GM23338 (cell line): ENCODE data around the gene SIMC1.

Experiments used
- CREB1 ChIP-seq: fragments of 250-450 bp; sonication (Bioruptor Pico); IDR thresholded peaks from 2 replicates; pipeline ENCODE4 v1.5.0; 2020; ENCODE audit warnings: low read depth, mild to moderate bottlenecking, moderate library complexity
- EZH2 ChIP-seq: fragments of 200-600 bp; sonication (generic); IDR thresholded peaks from one replicate; pipeline ENCODE4 v1.8.0; 2017; ENCODE audit warnings: antibody characterized with exemption, mild to moderate bottlenecking, low read depth; ENCODE audit not compliant: unreplicated experiment
- EZH2phosphoT487 ChIP-seq: fragments of 200-600 bp; sonication (generic); IDR thresholded peaks from one replicate; pipeline ENCODE4 v1.8.1; 2018; ENCODE audit warnings: antibody characterized with exemption; ENCODE audit not compliant: unreplicated experiment
- JUNB ChIP-seq: IDR thresholded peaks from one replicate; pipeline ENCODE4 v1.6.1; 2016; ENCODE audit warnings: antibody characterized with exemption; ENCODE audit not compliant: unreplicated experiment
- ZNF331 ChIP-seq: fragments of 250-450 bp; sonication (Bioruptor Pico); IDR thresholded peaks from 2 replicates; pipeline ENCODE4 v1.5.0; 2020; ENCODE audit warnings: low read depth, mild to moderate bottlenecking, moderate library complexity
- TF ChIP-seq, protein P1 (sequence below), 2 experiments: fragments of 200-600 bp in 1 of 2; sonication (generic) in 1 of 2; conservative IDR thresholded peaks; 2 replicates each; pipeline versions ENCODE4 v1.5.1 to v1.6.1; 2016 to 2017; ENCODE audit warnings: antibody characterized with exemption in 2 of 2, low read depth in 2 of 2, mild to moderate bottlenecking in 2 of 2, moderate library complexity in 1 of 2
- TF ChIP-seq, protein P2 (sequence below): IDR thresholded peaks from one replicate; pipeline ENCODE4 v1.6.1; 2018; ENCODE audit warnings: antibody characterized with exemption; ENCODE audit not compliant: unreplicated experiment
- TF ChIP-seq, protein P3 (sequence below): IDR thresholded peaks from 2 replicates; pipeline ENCODE4 v1.6.1; 2016; ENCODE audit warnings: antibody characterized with exemption

DNA sequence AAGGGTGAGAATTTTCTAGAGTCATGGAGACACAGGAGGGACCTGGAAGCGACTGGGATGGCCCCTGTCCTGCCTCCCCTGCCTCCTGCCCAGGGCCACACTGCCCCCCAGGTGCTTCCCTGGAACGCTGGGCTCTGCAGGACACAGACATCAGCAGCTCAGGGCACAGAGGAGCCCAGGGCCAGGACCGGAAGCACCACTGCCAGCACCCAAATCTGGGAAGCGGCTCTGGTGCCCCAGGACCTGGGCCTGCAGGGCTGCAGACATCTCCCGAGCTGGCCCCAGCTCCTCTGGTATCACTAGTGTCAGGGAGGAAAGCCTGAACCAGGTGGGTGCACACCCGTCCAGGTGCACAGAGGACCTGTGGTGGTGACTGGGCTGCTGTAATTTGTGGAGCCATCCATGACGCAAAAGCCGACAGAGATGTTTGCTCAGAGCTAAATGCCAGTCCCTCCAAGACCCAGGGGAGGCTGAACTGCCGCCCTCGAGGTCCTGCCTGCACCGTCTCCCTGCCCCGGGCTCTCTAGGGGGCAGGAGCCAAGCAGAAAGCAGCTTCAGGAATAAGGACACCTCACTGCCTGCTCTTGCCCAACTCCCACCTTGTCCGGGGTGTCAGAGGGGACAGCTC is 46.0 kb upstream of the SIMC1 start:
- no peak for TF ChIP-seq ZNF331 (CRISPR knock-in tag)
- TF ChIP-seq, protein P1, sequence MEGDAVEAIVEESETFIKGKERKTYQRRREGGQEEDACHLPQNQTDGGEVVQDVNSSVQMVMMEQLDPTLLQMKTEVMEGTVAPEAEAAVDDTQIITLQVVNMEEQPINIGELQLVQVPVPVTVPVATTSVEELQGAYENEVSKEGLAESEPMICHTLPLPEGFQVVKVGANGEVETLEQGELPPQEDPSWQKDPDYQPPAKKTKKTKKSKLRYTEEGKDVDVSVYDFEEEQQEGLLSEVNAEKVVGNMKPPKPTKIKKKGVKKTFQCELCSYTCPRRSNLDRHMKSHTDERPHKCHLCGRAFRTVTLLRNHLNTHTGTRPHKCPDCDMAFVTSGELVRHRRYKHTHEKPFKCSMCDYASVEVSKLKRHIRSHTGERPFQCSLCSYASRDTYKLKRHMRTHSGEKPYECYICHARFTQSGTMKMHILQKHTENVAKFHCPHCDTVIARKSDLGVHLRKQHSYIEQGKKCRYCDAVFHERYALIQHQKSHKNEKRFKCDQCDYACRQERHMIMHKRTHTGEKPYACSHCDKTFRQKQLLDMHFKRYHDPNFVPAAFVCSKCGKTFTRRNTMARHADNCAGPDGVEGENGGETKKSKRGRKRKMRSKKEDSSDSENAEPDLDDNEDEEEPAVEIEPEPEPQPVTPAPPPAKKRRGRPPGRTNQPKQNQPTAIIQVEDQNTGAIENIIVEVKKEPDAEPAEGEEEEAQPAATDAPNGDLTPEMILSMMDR (conservative IDR thresholded peaks at IDR 0.05; ENCODE audit: low read depth in 2 of 2) = no peak
- TF ChIP-seq, protein P2, sequence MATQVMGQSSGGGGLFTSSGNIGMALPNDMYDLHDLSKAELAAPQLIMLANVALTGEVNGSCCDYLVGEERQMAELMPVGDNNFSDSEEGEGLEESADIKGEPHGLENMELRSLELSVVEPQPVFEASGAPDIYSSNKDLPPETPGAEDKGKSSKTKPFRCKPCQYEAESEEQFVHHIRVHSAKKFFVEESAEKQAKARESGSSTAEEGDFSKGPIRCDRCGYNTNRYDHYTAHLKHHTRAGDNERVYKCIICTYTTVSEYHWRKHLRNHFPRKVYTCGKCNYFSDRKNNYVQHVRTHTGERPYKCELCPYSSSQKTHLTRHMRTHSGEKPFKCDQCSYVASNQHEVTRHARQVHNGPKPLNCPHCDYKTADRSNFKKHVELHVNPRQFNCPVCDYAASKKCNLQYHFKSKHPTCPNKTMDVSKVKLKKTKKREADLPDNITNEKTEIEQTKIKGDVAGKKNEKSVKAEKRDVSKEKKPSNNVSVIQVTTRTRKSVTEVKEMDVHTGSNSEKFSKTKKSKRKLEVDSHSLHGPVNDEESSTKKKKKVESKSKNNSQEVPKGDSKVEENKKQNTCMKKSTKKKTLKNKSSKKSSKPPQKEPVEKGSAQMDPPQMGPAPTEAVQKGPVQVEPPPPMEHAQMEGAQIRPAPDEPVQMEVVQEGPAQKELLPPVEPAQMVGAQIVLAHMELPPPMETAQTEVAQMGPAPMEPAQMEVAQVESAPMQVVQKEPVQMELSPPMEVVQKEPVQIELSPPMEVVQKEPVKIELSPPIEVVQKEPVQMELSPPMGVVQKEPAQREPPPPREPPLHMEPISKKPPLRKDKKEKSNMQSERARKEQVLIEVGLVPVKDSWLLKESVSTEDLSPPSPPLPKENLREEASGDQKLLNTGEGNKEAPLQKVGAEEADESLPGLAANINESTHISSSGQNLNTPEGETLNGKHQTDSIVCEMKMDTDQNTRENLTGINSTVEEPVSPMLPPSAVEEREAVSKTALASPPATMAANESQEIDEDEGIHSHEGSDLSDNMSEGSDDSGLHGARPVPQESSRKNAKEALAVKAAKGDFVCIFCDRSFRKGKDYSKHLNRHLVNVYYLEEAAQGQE = no peak
- no peak for TF ChIP-seq EZH2
- TF ChIP-seq EZH2phosphoT487 = no peak
- no peak for TF ChIP-seq CREB1
- no peak for TF ChIP-seq JUNB
- TF ChIP-seq, protein P3, sequence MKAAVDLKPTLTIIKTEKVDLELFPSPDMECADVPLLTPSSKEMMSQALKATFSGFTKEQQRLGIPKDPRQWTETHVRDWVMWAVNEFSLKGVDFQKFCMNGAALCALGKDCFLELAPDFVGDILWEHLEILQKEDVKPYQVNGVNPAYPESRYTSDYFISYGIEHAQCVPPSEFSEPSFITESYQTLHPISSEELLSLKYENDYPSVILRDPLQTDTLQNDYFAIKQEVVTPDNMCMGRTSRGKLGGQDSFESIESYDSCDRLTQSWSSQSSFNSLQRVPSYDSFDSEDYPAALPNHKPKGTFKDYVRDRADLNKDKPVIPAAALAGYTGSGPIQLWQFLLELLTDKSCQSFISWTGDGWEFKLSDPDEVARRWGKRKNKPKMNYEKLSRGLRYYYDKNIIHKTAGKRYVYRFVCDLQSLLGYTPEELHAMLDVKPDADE = no peak
